ENCODE measurements around the gene LAMB4.

LAMB4 gene

GRCh38 chr7:108157606-108158335 is 27.6 kb upstream of the LAMB4 start:
- H3K9me3 ChIP-seq (ENCODE audit: control insufficient read depth, insufficient read depth, low read length): no peaks in the 10 kb centered on the region
- no peaks in the 10 kb centered on the region for H3K36me3 ChIP-seq (ENCODE audit: control insufficient read depth, insufficient read depth, low read length)
- H3K4me3 ChIP-seq (ENCODE audit: low read depth, low read length): no peak overlapping the region
- H3K27me3 ChIP-seq (ENCODE audit: control insufficient read depth, insufficient read depth, low read length): no peaks in the 10 kb centered on the region
- no peaks in the 10 kb centered on the region for H3K4me1 ChIP-seq (ENCODE audit: control insufficient read depth, insufficient read depth, low read length)
- no peak overlapping the region for H3K27ac ChIP-seq (ENCODE audit: low read depth, low read length)
- no peak overlapping the region for H3K9ac ChIP-seq (ENCODE audit: low read depth, low read length)

GRCh38 chr7:108156897-108157605 is 26.9 kb upstream of the LAMB4 start:
- Histone ChIP-seq H3K9ac (ENCODE audit: low read depth, low read length) (no peak overlapping the region), H3K4me1 (ENCODE audit: control insufficient read depth, insufficient read depth, low read length) (0 out of 2 replicates have a peak, but pooled peaks cover 2% of the 10 kb centered on the region), H3K36me3 (ENCODE audit: control insufficient read depth, insufficient read depth, low read length) (no peaks in the 10 kb centered on the region), H3K27me3 (ENCODE audit: control insufficient read depth, insufficient read depth, low read length) (no peaks in the 10 kb centered on the region), H3K4me3 (ENCODE audit: low read depth, low read length) (no peak overlapping the region), H3K9me3 (ENCODE audit: control insufficient read depth, insufficient read depth, low read length) (no peaks in the 10 kb centered on the region), H3K27ac (ENCODE audit: low read depth, low read length) (no peak overlapping the region)

GRCh38 chr7:108152198-108152597 is 22.0 kb upstream of the LAMB4 start:
- Histone ChIP-seq H3K27me3 (ENCODE audit: control insufficient read depth, insufficient read depth, low read length) (no peaks in the 10 kb centered on the region), H3K9me3 (ENCODE audit: control insufficient read depth, insufficient read depth, low read length) (no peaks in the 10 kb centered on the region), H3K27ac (ENCODE audit: low read depth, low read length) (no peak overlapping the region)

GRCh38 chr7:108149908-108150307 is 19.7 kb upstream of the LAMB4 start:
- no peak overlapping the region for H3K27ac ChIP-seq (ENCODE audit: low read depth, low read length)
- H3K9ac ChIP-seq (ENCODE audit: low read depth, low read length): no peak overlapping the region
- H3K4me3 ChIP-seq (ENCODE audit: low read depth, low read length): no peak overlapping the region
- no peaks in the 10 kb centered on the region for H3K27me3 ChIP-seq (ENCODE audit: control insufficient read depth, insufficient read depth, low read length)
- no peaks in the 10 kb centered on the region for H3K36me3 ChIP-seq (ENCODE audit: control insufficient read depth, insufficient read depth, low read length)
- H3K9me3 ChIP-seq (ENCODE audit: control insufficient read depth, insufficient read depth, low read length): no peaks in the 10 kb centered on the region
- H3K4me1 ChIP-seq (ENCODE audit: control insufficient read depth, insufficient read depth, low read length): peaks cover 8% of the 10 kb centered on the region; the same call in 1 of the 2 replicates

More at GRCh38 chr7:108152198-108152597, 22.0 kb upstream of the LAMB4 start:
- Histone ChIP-seq H3K4me1 (ENCODE audit: control insufficient read depth, insufficient read depth, low read length) (0 out of 2 replicates have a peak, but pooled peaks cover 4% of the 10 kb centered on the region), H3K36me3 (ENCODE audit: control insufficient read depth, insufficient read depth, low read length) (no peaks in the 10 kb centered on the region), H3K9ac (ENCODE audit: low read depth, low read length) (no peak overlapping the region), H3K4me3 (ENCODE audit: low read depth, low read length) (no peak overlapping the region)

GRCh38 chr7:108149119-108149518 is 19.0 kb upstream of the LAMB4 start:
- H3K9ac ChIP-seq (ENCODE audit: low read depth, low read length): no peak overlapping the region

GRCh38 chr7:108147031-108147563 is 16.9 kb upstream of the LAMB4 start:
- Histone ChIP-seq H3K4me1 (ENCODE audit: control insufficient read depth, insufficient read depth, low read length) (peaks cover 7% of the 10 kb centered on the region; the same call in 1 of the 2 replicates), H3K4me3 (ENCODE audit: low read depth, low read length) (no peak overlapping the region), H3K36me3 (ENCODE audit: control insufficient read depth, insufficient read depth, low read length) (no peaks in the 10 kb centered on the region), H3K9ac (ENCODE audit: low read depth, low read length) (no peak overlapping the region), H3K27ac (ENCODE audit: low read depth, low read length) (no peak overlapping the region), H3K9me3 (ENCODE audit: control insufficient read depth, insufficient read depth, low read length) (no peaks in the 10 kb centered on the region), H3K27me3 (ENCODE audit: control insufficient read depth, insufficient read depth, low read length) (no peaks in the 10 kb centered on the region)

More at GRCh38 chr7:108149119-108149518, 19.0 kb upstream of the LAMB4 start:
- no peak overlapping the region for H3K4me3 ChIP-seq (ENCODE audit: low read depth, low read length)
- no peaks in the 10 kb centered on the region for H3K9me3 ChIP-seq (ENCODE audit: control insufficient read depth, insufficient read depth, low read length)
- no peak overlapping the region for H3K27ac ChIP-seq (ENCODE audit: low read depth, low read length)
- no peaks in the 10 kb centered on the region for H3K36me3 ChIP-seq (ENCODE audit: control insufficient read depth, insufficient read depth, low read length)
- H3K4me1 ChIP-seq (ENCODE audit: control insufficient read depth, insufficient read depth, low read length): peaks cover 8% of the 10 kb centered on the region; the same call in 1 of the 2 replicates
- H3K27me3 ChIP-seq (ENCODE audit: control insufficient read depth, insufficient read depth, low read length): no peaks in the 10 kb centered on the region

- Histone ChIP-seq H3K9ac (ENCODE audit: low read depth, low read length) (peak overlapping the region; percentile 59), H3K4me3 (ENCODE audit: low read depth, low read length) (peak overlapping the region; percentile 69)
These were observed 16.1 kb upstream of the LAMB4 start for GRCh38 chr7:108146070-108146842.

GRCh38 chr7:108145401-108145800 is 15.2 kb upstream of the LAMB4 start:
- H3K27me3 ChIP-seq (ENCODE audit: control insufficient read depth, insufficient read depth, low read length): no peaks in the 10 kb centered on the region
- no peak overlapping the region for H3K27ac ChIP-seq (ENCODE audit: low read depth, low read length)
- peaks cover 5% of the 10 kb centered on the region; the same call in 1 of the 2 replicates for H3K4me1 ChIP-seq (ENCODE audit: control insufficient read depth, insufficient read depth, low read length)
- no peaks in the 10 kb centered on the region for H3K9me3 ChIP-seq (ENCODE audit: control insufficient read depth, insufficient read depth, low read length)
- H3K36me3 ChIP-seq (ENCODE audit: control insufficient read depth, insufficient read depth, low read length): no peaks in the 10 kb centered on the region
- peak overlapping the region; percentile 69; the same call in 1 of the 2 replicates for H3K4me3 ChIP-seq (ENCODE audit: low read depth, low read length)
- H3K9ac ChIP-seq (ENCODE audit: low read depth, low read length): no peak overlapping the region

More at GRCh38 chr7:108146070-108146842, 16.1 kb upstream of the LAMB4 start:
- Histone ChIP-seq H3K27ac (ENCODE audit: low read depth, low read length) (no peak overlapping the region), H3K9me3 (ENCODE audit: control insufficient read depth, insufficient read depth, low read length) (no peaks in the 10 kb centered on the region), H3K27me3 (ENCODE audit: control insufficient read depth, insufficient read depth, low read length) (no peaks in the 10 kb centered on the region), H3K36me3 (ENCODE audit: control insufficient read depth, insufficient read depth, low read length) (no peaks in the 10 kb centered on the region), H3K4me1 (ENCODE audit: control insufficient read depth, insufficient read depth, low read length) (peaks cover 5% of the 10 kb centered on the region; the same call in 1 of the 2 replicates)

- Histone ChIP-seq H3K27ac (ENCODE audit: low read depth, low read length) (no peak overlapping the region), H3K4me1 (ENCODE audit: control insufficient read depth, insufficient read depth, low read length) (peaks cover 5% of the 10 kb centered on the region; the same call in 1 of the 2 replicates), H3K9ac (ENCODE audit: low read depth, low read length) (no peak overlapping the region), H3K36me3 (ENCODE audit: control insufficient read depth, insufficient read depth, low read length) (no peaks in the 10 kb centered on the region), H3K4me3 (ENCODE audit: low read depth, low read length) (no peak overlapping the region), H3K9me3 (ENCODE audit: control insufficient read depth, insufficient read depth, low read length) (no peaks in the 10 kb centered on the region), H3K27me3 (ENCODE audit: control insufficient read depth, insufficient read depth, low read length) (no peaks in the 10 kb centered on the region)
These were observed 14.8 kb upstream of the LAMB4 start for GRCh38 chr7:108144931-108145330.

GRCh38 chr7:108143658-108144420 is 13.7 kb upstream of the LAMB4 start:
- Histone ChIP-seq H3K4me1 (ENCODE audit: control insufficient read depth, insufficient read depth, low read length) (peaks cover 5% of the 10 kb centered on the region; the same call in 1 of the 2 replicates), H3K36me3 (ENCODE audit: control insufficient read depth, insufficient read depth, low read length) (no peaks in the 10 kb centered on the region), H3K9ac (ENCODE audit: low read depth, low read length) (no peak overlapping the region), H3K9me3 (ENCODE audit: control insufficient read depth, insufficient read depth, low read length) (no peaks in the 10 kb centered on the region), H3K4me3 (ENCODE audit: low read depth, low read length) (no peak overlapping the region), H3K27ac (ENCODE audit: low read depth, low read length) (no peak overlapping the region), H3K27me3 (ENCODE audit: control insufficient read depth, insufficient read depth, low read length) (no peaks in the 10 kb centered on the region)

All from HUES48 (cell line).